Gastroesophageal sphincter (tissue), 3 donors: ENCODE results near the gene CTIF.

ENCODE experiments used
- CTCF ChIP-seq, 4 experiments: fragments of 200-600 bp in 2 of 4; fragments of 450-650 bp in 2 of 4; sonication (generic) in 1 of 4; IDR thresholded peaks; one replicate each; pipeline ENCODE4 v1.5.1; 2017 to 2019; ENCODE audit warnings: antibody characterized with exemption in 4 of 4, mild to moderate bottlenecking in 2 of 4, moderate library complexity in 2 of 4
- POLR2A ChIP-seq, 2 donors: fragments of 450-650 bp; IDR thresholded peaks; one replicate each; pipeline ENCODE4 v1.6.1; 2017; ENCODE audit warnings: antibody characterized with exemption in 2 of 2, mild to moderate bottlenecking in 2 of 2, moderate library complexity in 1 of 2

- no peak for TF ChIP-seq CTCF (IDR thresholded peaks at IDR 0.05)
- no peak for TF ChIP-seq POLR2A (IDR thresholded peaks at IDR 0.05)
These were observed 266.2 kb downstream of the CTIF start for GRCh38 chr18:48804856-48805610.
